ENCODE results near the gene NUDT2. TPM values are rescaled to one million over a fixed set of nuclear protein-coding genes. Genes with fewer than 3 reads are reported as not detected.

Gene NUDT2
- polyA plus RNA-seq, 3 donors from 2014 or later = 24.3 to 35.4 (median 27.6) TPM

GRCh38 chr9:34392511-34392910 is 63.1 kb downstream of the NUDT2 start:
- H3K36me3 Mint-ChIP-seq = no peaks in the 10 kb centered on the region
- H3K27ac Mint-ChIP-seq = no peak overlapping the region

More at GRCh38 chr9:34392511-34392910, 63.1 kb downstream of the NUDT2 start:
- Mint-ChIP-seq H3K27me3 (ENCODE audit: low read depth in 3 of 3) (peaks cover 0 to 10% (median 7%) of the 10 kb centered on the region in 3 donors), H3K9me3 (no peaks in the 10 kb centered on the region), H3K4me3 (no peak overlapping the region), H3K4me1 (no peaks in the 10 kb centered on the region)
- DNase-seq = no peak

Other genes with a start within 250 kb of the NUDT2 start
- gene DCAF12, start 202.9 kb upstream of the NUDT2 start, polyA plus RNA-seq = 10 to 100 TPM; 11.3 to 25.0 (median 21.9) TPM
- 10 to 100 TPM; 37.8 to 44.7 (median 43.5) TPM for gene UBAP1, start 150.5 kb upstream of the NUDT2 start, polyA plus RNA-seq
- under 1 TPM in 1 of 3 donors, not detected in 2; 0.25 TPM for gene KIF24, start 301 bp upstream of the NUDT2 start, polyA plus RNA-seq
- gene MYORG, start 47.3 kb downstream of the NUDT2 start, polyA plus RNA-seq = under 1 TPM in 2 of 3 donors, not detected in 1; 0.30 to 0.69 TPM
- gene FAM219A, start 129.0 kb downstream of the NUDT2 start, polyA plus RNA-seq = 1 to 10 TPM in 2 of 3 donors, under 1 TPM in 1; 0.25 to 2.6 (median 1.6) TPM
- not detected for gene DNAI1, start 129.2 kb downstream of the NUDT2 start, polyA plus RNA-seq
- gene ENHO, start 193.4 kb downstream of the NUDT2 start, polyA plus RNA-seq = 10 to 100 TPM in 1 of 3 donors, 1 to 10 TPM in 1, under 1 TPM in 1; 1.00 to 11.3 (median 9.2) TPM